NCI-H2196 (cell line): ENCODE measurements around the gene TMEM223.
"Not testable (repeated sequence)": the region's sequence is repeated elsewhere in the genome, so short reads cannot be mapped to it uniquely, and the experiment has no call there.

ENCODE experiments used
- DNase-seq: peaks from one replicate; lab custom pipeline; 2025; ENCODE audit not compliant: unreplicated experiment; lab: John Stamatoyannopoulos, UW

Gene TMEM223

GRCh38 chr11:62791501-62792201 lies at the start of gene TMEM223:
Gene TMEM223 (minus strand): TSS chr11:62792006. CDS start chr11:62791994, 12 bp downstream.
- DNase-seq, result peak; percentile 88

DNA sequence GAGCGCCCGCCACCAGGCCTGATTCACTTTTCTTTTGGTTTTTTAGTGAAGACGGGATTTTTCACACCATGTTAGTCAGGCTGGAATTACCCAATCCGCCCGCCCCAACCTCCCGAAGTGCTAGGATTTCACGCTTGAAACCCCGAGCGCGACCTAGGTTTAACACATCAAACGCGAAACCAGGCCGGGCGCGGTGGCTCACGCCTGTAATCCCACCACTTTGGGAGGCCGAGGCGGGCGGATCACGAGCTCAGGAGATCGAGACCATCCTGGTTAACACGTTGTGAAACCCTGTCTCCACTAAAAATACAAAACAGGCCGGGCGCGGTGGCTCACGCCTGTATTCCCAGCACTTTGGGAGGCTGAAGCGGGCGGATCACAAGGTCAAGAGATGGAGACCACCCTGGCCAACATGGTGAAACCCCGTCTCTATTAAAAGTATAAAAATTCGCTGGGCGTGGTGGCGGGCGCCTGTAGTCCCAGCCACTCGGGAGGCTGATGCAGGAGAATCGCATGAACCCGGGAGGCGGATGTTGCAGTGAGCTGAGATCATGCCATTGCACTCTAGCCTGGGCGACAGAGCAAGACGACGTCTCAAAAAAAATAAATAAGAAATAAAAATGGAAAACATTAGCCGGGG lies 49.0 kb upstream of the TMEM223 start:
- DNase-seq, result peak; percentile 59

GRCh38 chr11:62839050-62839945 lies 47.5 kb upstream of the TMEM223 start, which contains the start of gene WDR74:
Gene WDR74 (minus strand): TSS chr11:62839590. CDS start chr11:62839570, 20 bp downstream.
- peak; percentile 93 for DNase-seq

- no peak for DNase-seq
These were observed 43.5 kb upstream of the TMEM223 start for GRCh38 chr11:62835336-62835735.

DNA sequence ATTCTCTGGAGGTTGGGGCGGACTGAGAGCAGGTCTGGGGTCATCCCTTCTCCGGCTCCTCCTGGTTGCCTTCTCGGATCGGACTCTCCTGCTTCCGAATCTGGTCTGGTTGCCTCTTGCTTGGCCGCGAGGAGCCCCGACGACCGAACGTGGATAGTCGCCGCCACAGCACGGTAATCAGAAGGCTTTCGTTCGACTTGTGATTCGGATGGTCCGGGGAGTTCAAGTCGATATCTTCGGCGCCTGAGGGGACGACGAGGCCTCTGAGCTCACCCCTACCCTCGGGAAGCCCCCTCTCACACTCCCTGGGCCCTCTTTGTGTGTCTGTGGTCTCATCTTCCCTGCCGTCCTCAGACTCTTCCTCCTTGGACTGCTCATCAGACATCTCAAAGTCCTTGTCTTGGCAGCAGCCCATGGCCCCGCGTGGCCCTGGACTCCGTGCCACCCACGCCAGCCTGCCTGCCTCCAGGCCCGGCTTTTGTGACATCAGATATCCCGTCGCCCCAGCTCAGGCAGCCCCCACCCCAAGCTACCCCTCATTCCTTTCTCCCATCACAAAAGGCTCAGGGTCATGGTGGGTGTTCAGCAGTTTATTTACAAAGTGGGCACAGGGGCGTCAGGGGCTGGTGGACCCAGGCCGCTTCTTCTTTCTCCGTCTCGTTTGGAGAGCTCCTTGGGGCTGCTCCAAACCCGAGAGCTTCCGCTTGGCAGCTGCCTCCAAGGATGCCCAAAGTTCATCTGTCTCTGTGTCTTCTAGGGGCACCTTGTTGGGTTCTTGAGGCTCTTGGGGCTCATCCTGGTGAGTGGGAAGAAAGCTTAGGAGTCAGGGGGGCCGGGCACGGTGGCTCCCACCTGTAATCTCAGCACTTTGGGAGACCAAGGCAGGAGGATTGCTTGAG lies 40.8 kb upstream of the TMEM223 start, which contains the start of gene TEX54:
TEX54 (minus strand) TSS at position 506 of the 899 bp plus-strand sequence.
- no peak for DNase-seq

DNA sequence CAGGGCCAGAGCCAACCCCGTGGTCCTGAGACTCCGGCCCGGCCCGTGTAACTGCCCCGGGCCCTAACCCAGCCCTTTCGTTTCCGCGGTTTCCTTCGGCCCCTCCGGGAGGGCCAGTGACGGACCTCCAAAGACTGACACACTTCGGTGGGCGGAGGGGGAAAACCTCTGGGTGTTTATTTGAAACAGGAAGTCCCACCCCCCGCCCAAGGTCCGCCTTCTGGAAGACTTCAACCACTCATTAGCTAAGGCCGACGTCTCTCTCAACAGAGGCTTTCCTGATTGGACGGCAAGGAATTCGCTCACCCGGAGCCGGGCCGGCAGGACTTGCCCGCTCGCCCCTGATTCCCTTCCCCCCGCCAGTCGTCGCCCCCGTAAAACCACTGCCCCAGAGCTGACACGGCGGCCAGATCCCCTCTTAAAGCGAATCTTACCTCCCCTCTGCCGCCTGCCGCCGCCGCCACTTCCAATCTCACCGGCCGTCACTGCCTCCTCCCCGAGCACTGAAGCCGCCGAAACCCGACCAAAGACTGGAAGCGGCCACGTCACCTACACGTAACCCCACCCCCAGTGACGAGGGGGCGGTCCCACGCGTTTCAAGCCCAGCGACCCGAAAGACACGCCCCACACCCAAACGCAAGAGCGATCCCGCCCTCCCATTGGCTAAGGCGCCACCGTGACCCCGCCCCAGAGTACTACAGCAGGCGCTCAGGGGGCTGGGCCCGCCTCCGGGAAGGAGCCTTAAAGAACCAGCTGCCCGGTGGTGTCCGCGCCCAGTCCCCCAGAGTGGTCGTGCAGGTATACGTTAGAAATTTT lies 39.9 kb upstream of the TMEM223 start, which contains the start of gene STX5:
STX5 (minus strand) TSS at position 532 of the 816 bp plus-strand sequence. CDS start 808 bp downstream, outside the sequence.
- DNase-seq, result peak; percentile 99

- no peak for DNase-seq
These were observed 39.2 kb upstream of the TMEM223 start for GRCh38 chr11:62830904-62831519.

GRCh38 chr11:62828130-62828529 lies 36.3 kb upstream of the TMEM223 start:
- DNase-seq, result not testable (repeated sequence)

GRCh38 chr11:62823677-62824076 lies 31.9 kb upstream of the TMEM223 start:
- DNase-seq, result no peak

GRCh38 chr11:62817129-62817528 lies 25.3 kb upstream of the TMEM223 start:
- DNase-seq, result no peak

DNA sequence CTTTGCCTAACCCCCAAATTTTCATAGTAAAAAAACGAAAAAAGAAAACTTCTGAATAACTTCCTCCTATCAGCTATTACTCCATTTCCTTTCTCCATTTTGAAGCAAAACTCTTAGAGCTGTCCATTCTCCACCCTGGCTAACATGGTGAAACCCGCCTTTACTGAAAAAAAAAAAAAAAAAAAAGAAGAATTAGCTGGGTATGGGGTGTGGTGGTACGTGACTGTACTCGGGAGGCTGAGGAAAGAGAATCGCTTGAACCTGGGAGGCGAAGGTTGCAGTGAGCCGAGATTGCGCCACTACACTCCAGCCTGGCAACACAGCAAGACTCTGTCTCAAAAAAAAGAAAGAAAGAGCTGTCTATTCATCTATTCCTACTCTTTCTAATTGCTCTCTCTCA lies 24.8 kb upstream of the TMEM223 start:
- DNase-seq, result no peak

DNA sequence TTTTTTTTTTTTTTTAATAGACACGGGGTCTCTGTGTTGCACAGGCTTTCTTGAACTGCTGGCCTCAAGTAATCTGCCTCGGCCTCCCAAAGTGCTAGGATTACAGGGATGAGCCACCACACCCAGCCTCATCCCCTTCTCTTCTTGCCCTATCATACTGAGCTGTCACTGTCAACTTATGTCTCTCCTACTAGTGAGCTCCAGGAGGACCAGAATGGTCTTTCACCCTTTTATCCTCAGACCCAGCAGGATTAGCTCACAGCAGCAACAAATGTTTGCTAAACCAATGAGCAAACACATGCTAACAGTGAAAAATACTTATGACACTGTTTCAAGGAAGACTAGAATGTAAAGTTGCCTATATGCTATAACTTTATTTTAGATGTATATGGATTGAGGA lies 19.9 kb upstream of the TMEM223 start:
- no peak for DNase-seq

- DNase-seq, result no peak
These were observed 18.9 kb upstream of the TMEM223 start for GRCh38 chr11:62810748-62811147.

GRCh38 chr11:62806611-62807121 lies 14.9 kb upstream of the TMEM223 start:
- DNase-seq, result no peak

DNA sequence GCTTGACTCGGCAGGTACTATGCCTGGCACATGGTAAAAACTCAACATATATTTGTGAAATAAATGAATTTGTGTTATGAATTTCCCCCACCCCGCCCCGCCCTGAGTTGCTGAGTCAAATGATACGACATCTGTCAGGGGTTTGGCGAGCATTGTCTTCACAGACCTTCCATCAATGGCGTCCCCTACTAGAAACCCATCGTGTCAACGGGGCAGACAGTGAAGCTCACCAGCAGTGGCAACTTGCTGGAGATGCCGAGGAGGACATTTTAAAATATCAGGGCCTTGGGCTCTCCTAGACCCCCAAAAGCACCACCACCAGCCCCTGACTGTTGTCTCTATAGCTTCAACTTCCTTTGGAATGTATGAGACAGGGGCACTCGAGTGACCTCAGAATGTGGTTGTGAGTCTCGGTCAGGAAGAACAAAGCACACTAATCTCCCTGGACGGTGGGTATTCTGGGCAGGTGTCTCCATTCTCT lies 14.2 kb upstream of the TMEM223 start:
- DNase-seq, result no peak

GRCh38 chr11:62805076-62805892 lies 13.5 kb upstream of the TMEM223 start, which contains the start of gene NXF1:
Gene NXF1 (minus strand): TSS chr11:62805440. CDS start chr11:62805356, 84 bp downstream.
- DNase-seq, result peak; percentile 97

- no peak for DNase-seq
These were observed 12.7 kb upstream of the TMEM223 start for GRCh38 chr11:62804310-62805075.
